GM21447 (cell line): Measurements from ENCODE around the gene PLEKHM1.
"Not testable (repeated sequence)": the region's sequence is repeated elsewhere in the genome, so short reads cannot be mapped to it uniquely, and the experiment has no call there.

Experiments used
- ATAC-seq: cut with Tn5 transposase; IDR thresholded peaks from one replicate; pipeline ENCODE4 v1.9.1; 2021; ENCODE audit not compliant: unreplicated experiment

Gene PLEKHM1

DNA sequence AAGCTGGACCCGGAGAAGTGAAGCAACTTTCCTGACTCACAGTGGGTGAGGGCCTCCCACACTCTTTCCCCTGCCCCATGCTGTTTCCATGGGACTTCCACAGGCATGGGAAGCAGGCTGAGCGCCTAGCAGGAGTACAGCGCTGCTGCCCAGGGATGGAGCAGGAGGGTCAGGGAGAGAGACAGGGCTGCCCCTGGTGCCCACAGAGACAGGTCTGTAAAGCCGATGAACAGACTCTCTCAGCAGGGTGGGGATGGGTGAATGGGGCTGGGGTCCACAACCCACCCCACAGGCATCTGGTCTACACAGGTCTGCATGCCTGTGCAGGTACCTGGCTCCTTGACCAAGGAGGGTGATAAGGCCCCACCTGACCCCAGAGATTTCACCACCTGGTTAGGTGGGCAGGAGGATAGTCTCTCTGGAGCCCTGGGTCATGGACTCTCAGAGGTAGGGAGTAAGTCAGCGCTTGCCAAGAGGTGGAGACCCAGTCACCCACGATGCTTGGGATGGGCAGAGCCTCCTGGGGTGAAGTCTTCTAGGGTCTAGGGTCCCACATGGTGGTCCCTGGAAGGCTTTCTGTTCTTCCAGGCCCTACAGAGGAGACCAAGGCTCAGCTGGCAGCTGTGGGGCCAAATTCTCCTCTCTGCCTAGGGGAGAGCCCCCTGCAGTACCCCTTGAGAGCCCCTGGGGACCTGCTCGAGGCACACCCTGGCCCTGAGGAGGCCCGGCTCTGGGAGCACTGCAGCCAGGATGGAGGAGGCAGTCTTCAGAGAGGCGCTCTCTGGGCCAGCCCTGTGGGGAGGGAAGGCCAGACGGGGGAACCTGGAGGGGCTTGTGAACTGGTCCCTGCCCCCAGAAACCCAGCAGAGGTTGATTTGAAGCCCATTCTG lies 46.9 kb downstream of the PLEKHM1 start:
- ATAC-seq, result not testable (repeated sequence)

DNA sequence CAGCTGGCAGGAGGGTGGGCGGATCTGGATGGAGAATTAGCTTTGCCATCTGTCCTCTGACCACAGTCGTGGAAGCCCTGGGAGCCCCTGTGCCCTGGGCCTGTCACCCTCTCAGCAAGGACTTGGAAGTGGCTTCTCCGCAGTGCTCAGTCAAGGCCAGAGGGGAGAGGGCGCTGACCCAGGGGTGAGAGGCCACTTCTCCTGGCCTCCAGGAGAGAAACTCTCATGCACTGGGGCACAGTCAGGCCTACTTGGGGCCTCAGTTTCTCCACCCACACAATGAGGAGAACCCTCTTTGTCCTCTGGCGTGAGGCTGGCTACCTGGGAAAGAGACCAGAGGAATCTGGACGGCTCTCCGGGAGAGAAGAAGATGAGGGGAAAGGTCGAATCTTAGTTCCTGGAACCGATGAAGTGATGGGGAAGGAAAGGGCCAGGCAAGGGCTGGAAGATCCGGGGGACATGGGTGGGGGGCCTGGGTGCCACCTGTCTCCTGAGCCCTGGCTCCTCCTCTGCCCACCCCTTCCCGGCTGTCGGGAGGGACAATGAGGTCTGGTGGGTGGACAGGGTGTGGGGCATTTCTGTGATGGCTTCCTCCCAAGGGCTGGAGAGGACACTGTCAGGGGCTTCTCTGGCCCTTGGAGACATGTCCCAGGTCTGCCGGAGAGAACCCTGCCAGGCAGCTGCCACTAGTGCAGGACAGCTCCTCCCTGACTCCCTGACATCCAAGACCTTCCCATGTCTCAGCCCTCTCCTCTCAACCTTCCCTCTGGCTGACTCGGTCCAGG lies 48.8 kb downstream of the PLEKHM1 start:
- no peak for ATAC-seq

DNA sequence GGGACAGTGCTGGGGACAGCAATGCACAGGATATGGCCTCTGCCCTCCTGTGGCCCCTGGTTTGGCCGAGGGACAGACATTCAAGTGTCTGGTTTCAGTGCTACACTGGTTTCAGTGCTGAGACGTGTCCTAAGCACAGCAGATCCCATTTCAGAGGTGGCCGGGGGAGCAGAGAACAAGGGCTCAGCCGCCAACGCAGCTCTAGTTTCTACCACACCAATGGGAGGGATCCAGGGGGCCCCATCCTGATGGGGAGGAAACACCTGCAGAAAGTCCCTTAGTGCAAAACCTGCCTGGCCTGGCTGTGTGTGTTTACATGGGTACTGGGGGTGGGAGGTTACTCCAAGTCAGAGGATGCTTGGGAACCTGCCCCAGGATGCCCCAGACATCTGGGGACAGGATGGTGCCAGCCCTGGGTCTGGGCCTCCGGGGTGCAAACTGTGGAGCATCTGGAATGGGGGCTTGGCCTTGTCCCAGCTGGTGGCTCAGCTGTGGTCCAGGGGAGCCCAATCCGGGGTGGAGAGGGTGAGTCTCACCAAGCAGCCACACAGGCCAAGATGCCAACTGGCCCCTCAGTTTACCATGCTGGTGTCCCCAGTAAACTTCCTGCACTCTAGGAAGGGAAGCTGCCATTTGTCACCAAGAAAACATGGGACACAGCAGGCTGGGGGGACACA lies 49.5 kb downstream of the PLEKHM1 start:
- peak; percentile 82 for ATAC-seq

DNA sequence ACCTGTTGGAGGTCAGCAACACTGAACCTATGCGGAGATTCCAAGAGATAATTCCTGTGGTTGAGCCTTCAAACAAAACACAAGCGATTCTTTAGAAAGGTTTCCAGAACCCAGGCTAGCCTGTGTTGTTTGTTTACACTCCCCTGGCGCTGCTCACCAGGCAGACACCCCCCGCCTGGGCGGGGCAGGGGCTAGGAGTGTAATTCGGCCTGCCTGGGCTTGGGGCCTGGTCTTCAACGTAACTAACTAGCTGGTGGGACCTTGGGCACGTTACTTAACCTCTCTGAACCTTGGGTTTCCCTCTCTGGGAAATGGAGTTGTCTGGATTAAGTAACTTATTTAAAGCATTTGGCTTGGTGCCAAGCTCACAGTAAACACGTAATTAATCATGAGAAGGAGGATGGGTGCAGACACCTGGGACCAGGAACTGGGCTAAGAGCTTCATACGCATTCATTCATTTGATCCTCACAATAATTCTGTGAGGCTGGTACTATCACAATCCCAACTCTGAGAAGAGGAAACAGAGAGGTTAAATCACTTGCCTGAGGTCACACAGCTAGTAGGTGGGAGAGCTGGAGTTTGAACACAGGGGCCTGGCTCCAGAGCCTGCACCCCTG lies 50.3 kb downstream of the PLEKHM1 start:
- ATAC-seq, result no peak

DNA sequence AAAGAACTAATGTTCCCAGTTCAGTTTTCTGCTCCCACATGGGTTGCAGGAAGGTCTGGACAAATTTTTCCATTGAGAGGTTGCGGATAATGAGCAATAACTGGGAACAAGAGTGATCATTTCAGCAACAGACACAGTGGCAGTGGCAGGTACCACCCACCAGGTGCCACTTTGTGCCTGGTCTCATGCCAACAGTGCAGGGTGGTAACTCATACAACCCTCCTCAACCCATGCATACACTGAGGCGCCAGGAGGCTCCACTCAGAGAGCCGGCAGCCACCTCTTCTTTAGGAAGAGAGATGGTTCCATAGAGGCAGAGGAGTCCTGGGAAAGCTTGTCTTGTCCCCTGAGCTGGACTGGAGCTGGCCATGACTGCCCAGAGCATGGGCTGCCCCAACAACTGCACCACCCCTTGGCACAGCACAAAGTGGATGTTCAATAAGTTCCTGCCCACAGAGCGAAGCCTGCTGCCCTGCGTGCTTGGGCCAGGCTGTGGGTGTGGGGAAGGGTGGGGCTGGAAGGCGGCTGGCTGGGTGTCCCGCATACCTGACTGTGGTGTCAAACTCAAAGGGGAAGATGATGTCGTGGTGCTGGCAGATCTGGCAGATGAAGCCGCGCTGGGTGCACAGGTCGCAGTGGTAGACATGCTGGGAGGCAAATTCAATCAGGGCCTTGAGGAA lies 51.5 kb downstream of the PLEKHM1 start:
- no peak for ATAC-seq

DNA sequence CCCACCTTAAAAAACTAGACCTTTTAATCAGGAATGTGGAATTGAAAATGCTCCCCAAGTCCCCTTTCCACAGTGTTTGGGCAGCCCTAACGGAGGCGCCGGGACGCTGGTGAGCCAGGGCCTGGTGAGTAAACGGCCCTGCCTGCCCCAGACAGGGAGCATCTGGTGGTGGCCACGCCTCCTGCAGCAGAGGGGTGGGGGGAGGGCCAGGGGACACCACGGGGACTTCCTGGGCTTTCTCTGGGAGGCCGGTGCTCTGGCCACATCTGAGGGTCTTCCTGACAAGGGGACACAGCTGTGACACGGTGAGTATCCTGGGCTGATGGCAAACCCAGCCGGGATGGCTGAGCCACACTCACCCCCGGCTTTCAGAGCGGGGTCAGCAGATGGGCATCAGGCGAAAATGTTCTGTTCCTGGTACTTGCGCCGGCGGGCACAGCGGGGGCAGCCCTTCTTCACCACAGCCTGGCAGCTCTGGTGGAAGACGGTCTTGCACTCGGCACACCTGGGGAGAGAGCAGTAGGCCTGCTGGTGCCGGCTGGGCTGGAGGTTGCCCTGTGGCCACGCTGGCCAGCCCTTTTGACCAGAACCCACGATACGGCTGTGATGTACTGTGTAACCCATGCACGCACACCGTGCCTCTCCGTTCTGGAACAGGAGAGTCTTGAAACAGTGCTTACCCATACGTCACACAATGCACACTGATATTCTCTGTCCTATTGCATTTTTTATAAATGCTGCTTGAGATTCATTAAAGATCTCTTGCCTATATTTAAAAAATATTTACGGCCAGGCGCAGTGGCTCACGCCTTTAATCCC lies 52.8 kb downstream of the PLEKHM1 start:
- no peak for ATAC-seq

DNA sequence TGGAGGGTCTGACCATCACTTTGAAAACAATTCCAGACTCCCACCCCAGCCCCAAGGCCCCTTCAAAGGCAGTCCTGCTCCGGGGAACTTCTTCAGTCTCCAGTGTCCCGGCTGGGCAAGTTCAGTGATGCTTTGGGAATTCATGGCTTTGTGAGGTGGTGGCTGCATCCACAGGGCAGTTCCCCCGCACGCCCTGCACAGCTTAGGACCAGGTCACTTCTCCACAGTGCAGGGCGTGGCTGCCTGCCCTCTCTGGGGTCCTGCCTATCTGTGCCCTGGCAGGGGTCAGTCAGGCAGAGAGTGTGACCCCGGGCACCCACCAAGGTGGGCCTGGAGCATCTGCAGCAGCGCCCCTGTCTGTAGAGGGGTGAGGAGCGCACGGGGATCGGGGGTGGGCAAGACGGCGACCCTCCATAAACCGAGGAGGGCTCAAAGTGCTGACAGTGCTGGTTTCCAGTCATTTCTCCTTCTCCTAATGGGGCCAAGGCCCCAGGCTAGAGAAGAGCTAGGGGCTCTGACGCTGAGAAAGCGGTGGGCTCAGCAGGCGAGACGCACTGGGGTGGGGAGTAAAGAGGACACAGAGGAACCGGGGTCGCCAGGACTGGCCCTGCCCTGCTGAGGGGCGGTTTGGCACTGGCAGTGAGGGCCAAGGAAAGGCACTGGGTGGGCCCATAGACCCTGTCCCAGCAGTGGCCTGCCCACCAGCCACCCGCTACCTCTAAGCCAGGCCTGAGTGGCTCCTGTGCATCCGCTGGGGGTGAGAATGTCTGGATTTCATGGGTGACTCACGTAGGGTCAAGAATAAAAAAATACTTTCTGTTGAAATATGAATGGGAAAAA lies 53.7 kb downstream of the PLEKHM1 start:
- no peak for ATAC-seq

DNA sequence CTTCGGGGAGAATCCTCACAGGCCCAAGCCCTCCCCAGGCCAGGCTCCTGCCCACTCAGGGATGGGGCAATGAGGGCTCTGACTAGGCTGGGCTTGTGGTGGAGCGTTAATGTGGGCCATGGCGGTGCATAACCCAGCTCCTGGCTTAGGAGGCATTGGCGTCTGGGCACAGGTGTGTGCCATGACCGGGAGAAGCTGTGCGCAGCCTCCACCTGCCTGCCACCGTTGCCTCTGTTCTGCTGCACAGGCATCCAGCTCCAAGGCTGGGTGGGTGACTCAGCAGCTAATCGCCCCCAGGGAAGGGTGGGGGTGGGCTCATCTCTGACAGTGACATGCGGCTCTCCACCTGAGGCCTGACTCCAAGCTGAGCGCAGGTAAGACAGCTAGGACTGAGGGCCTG lies 54.4 kb downstream of the PLEKHM1 start:
- ATAC-seq, result no peak

DNA sequence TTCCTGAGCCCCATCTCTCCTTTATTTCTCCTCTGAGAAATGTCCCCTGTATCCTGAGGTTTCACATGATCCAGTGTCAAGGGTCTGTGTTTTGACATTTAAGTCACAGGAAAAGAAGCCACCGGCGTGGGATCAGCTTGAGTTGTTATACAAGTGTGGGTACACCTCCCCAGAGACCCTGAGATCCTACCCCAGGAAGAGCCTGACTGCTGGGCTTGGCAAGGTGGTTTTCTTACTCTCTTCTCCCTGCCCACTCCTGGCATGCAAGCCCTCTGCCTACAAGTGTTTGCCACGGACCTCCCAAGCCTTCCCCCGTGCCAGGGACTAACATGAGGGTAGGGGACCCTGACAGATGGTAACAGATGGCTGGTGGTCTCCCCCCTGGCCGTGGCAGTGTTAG lies 55.0 kb downstream of the PLEKHM1 start:
- ATAC-seq, result no peak

DNA sequence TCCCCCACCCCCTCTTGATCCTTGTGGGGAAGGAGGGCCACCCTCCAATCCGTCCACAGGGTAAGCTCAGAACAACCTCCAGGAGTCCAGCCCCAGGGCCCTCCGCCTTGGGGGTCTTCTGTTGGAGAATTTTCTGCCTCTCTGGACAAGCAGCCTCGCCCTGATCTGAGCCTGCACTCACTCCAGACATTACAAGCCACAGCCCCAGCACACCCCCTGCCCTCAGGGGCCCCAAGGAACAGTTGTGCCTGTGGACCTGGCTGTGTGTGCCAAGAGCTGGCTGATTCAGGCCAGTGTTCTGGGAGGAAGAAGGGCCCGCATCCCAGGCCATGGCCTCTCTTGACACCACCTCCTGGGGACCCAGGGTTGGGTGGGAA lies 57.4 kb downstream of the PLEKHM1 start:
- no peak for ATAC-seq

DNA sequence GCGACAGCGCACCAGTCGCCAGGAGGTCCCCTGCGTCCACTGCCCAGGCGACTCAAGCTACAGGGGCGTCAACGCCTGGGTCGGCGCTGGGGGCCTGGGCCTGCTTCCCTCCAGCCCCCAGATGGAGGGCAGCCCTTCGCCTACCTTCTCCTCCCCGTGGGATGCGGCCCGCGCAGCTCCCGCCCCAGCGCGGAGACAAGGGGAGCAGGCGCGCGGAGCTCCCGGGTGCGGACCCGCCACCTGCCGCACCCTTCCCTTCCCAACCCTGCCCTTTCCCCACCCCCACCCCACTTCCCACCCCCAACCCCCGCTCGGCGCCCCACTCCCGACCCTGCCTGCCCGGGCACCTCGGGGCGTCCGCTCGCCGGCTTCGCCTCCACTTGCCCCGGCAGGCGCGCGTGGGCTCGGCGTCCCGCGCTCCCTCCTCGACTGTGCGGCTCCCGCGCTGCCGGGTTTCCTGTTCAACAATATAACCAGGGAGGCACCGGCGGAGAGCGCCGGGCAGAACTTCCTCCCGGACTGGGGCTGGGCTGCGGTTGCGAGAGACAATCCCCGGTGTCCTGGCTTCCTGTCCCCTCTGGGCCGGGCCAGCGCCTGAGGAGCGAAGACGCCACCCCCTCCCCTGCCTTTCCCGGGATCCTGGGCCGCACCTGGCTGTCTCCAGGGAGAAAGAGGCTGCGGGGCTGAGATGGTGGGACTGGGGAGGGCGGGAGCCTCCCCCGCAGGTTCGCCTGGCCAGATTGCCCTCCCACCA lies 57.9 kb downstream of the PLEKHM1 start, which contains the start of gene ARHGAP27:
ARHGAP27 (minus strand) TSS at position 466 of the 754 bp plus-strand sequence. CDS start 2,591 bp downstream, outside the sequence.
- ATAC-seq, result no peak

DNA sequence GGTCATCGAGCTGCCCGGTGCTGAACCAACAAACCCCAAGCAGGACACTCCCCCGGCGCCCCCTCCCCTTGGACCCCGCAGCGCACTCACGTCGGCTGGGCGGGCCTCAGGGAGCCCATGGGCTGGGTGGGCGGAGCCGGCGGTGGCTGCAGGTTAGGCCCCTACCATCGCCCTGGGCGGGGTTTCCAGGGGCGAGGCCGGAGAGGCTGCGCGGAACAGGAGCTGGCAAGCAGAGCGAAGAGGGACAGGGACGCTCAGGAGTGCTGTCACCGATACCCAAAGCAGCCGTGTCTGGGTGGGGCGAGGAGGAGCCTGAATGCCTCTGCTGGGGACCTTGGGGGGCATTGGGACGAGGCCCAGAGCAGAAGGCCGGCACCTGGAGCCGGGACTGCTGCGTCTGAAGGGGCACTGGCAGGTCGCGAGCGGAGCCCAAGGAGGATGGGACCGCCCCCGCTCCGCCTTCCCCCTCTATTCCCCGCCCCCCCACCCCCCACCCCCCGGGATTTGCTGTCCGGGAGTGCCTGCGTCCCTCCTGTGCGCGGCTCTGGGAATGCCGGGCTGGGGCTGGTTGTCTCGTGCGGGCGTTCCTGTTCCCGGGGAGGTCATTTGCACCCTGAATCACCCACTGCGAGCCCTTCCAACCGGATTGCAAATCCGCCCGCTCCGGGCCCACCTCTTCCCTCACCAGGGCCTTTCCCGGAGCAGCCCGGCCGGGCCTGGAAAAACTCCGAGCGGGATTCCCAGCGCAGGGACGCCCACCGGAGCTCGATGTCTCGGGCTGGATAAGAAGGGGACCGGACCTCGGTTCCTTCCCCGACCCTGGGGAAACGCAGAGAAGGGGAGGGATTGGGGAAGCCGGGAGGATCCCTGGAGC lies 58.8 kb downstream of the PLEKHM1 start:
- ATAC-seq, result peak; percentile 44

DNA sequence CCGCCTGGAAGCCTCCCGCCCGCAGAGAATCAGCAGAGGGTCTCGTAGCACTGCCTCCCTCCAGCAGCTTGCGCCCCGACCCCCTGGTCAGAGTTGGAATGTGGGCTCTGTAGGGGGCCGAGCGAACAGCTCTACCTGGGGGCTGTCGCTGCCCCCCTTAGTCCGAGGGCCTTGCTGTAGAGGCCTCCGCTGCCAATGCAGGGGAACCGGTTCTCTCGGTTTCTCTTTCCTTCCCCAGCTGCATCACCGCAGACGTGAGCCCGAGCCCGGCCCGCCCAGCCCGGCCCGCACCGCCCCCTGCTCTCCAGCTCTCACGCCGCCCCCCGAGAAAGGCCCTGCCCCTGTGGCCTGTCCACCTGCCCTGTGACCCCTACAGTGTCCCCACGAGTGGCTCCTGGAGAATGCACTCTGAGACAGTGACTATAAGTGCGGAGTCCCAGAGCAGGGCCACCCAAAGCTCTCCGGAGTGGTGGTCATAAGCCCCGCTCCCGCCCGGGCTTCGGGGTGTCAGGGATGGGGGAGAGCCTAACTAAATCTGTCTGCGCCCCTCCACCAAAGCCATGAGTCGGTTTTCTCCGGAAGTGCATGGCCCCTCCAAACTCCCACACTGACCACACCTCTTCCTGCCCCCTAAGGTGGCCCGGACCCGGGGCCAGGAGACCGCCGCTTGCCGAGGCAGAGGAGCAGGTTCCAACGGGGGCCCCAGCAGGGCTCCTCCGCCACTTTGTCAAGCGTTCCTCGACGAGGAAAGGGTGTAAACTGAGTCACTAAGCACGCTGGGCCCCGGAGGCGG lies 59.6 kb downstream of the PLEKHM1 start:
- peak; percentile 27 for ATAC-seq

DNA sequence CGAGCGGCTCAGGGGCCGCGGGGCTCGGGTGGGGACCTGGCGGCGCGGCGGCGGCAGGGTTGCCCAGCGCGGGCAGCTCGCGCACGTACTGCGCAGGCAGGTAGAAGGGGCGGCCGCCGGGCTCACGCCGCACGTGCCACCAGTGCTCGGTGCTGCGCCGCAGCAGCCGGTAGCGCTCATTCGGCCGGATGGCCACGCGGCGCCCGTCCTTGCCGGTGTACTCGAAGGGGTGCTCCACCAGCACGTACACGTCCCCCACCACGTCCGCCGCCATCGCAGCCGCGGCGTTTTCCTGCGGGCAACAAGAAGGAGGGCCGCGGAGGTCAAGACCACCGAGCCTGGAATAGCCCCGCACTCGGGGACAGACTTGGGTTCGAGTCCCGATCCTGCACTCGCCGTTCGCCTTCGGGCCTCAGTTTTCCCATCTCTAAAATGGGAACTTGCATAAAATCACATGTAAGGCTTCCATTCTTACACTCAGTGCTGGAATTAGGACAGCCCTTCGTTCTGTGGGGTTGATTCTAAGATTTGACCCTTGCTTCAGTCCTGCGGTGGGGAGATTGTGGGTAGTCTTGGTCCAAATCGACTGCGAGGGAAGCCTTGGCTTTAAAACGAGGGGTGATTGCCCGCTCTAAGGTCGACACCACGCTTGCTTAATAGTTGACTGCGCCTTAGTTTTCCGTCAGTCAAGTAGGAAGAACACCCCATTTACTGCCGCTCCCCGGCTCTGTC lies 60.3 kb downstream of the PLEKHM1 start:
- no peak for ATAC-seq

DNA sequence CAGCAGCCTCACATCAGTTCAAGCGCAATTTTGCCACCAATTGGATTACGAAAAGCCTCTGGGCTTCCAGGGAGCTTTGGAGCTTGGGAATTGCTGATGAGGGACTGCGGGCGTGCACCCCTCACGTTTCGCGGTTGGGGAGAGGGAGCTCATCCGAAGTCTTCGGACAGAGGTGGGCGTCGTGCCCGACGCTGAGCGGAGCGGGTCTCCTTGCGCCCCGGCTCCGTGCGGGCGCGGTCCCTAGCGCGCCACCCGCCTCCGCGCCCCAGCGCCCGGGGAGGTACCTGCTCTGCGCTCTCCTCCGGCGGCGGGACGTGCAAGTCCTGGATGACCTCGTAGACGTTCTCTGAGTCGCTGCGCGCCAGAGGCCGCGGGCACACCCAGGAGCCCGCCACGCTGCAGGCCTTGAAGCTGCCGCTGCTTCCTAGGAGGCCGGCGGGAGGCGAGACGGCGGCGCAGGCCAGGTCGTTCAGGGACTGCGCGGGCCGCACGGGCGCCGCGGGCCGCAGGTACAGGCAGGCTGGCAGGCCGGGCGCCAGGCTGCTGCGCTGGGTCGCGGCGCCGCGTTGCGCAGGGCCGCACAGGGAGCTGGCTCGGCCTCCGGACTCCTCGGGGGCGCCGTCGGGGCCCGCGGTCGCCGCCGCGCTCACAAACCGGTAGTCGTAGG lies 61.0 kb downstream of the PLEKHM1 start:
- no peak for ATAC-seq
